ENCODE data around the gene IBSP.

IBSP gene

DNA sequence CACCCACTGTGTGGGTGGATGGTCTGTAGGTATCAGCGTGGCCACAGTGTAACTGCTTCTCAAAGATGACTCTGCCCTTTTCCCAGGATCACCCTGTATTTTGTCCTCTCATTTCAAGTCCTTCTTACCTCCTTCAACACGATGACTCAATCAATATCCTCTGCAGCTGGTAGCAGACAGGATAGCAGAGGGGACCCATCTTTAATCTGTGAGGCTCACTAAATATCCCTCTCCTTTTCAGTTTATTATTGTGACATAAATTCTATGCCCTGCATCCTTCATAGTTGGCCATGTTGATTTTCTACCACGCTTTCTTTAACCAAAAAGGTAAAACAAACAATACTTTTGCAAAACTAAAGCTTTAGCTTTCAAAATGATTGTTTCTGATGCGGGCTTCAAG is 23.8 kb downstream of the IBSP start:
- ATAC-seq = no peak
- H3K9me3 Mint-ChIP-seq = no peaks in the 10 kb centered on the region

DNA sequence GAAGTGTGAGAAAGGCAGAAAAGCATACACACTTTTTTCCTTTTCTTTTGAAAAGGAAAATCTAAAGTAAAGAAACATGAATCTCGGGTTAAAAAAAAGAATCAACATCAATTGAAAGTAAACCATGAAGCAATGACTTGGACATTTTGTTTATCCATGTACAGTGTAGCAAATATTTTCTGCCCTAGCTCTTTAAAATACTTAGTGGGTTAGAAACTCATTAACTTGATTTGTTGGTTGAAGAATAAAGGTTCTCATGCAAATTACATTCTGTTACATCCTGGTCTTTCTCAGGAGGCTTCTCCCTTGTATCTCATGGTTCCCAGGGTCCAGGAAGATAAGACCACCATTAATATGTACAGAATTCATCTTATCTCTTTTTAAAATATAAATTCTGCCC is 24.4 kb downstream of the IBSP start:
- DNase-seq (no peak), ATAC-seq (no peak)
- no peak overlapping the region for H3K27ac Mint-ChIP-seq
- no peaks in the 10 kb centered on the region for H3K9me3 Mint-ChIP-seq
- no peak overlapping the region for H3K4me3 Mint-ChIP-seq
- H3K27me3 Mint-ChIP-seq = peaks cover 36% of the 10 kb centered on the region
- H3K4me1 Mint-ChIP-seq = no peaks in the 10 kb centered on the region

More for the DNA sequence above, 23.8 kb downstream of the IBSP start:
- H3K27me3 Mint-ChIP-seq = peaks cover 37% of the 10 kb centered on the region
- no peak overlapping the region for H3K4me3 Mint-ChIP-seq
- no peak for DNase-seq
- H3K4me1 Mint-ChIP-seq = no peaks in the 10 kb centered on the region
- no peak overlapping the region for H3K27ac Mint-ChIP-seq

DNA sequence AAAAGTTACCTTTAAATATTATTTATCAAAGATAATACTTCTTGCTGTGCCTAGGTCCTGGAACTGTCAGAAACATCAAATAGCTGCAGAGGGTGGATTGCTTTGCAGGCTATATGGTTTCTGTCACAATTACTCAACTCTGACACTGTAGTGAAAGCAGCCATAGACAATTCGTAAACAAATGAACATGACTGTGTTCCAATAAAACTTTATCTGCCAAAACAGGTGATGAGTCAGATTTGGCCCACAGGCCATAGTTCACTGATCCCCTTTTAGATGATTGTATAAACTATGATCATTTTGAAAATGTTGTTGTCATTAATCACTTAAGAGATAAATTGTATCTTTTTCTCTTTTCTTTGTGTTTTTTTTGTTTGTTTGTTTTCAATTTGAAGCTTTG is 25.0 kb downstream of the IBSP start:
- H3K4me3 Mint-ChIP-seq = no peak overlapping the region
- H3K9me3 Mint-ChIP-seq = no peaks in the 10 kb centered on the region
- no peaks in the 10 kb centered on the region for H3K4me1 Mint-ChIP-seq
- peaks cover 30% of the 10 kb centered on the region for H3K27me3 Mint-ChIP-seq
- ATAC-seq (no peak), DNase-seq (no peak)
- no peak overlapping the region for H3K27ac Mint-ChIP-seq

DNA sequence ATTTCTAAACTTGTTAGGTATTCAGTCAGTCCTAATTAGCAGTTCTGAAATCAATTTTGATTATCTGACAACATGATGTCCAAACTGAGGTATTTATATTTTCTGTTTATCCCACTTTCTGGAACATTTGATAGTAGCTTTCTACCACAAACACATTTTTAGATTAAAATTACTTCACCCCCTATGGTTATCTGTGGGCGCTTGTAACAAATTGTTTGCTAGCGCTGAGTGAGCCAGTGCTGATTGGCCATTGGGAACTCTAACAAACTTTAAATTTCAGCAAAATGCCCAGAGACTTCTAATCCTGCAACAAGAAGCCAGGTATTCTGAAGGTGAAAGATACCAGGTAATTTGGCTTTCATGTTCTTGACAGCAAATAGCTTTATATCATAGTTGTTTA is 33.3 kb downstream of the IBSP start, which contains the start of gene MEPE:
MEPE (plus strand) TSS at position 301 of the 400 bp plus-strand sequence. CDS start 1,746 bp downstream, outside the sequence.
- Mint-ChIP-seq H3K27me3 (peaks cover 21% of the 10 kb centered on the region), H3K27ac (no peak within 1 kb of the TSS), H3K4me3 (no peak within 1 kb of the TSS), H3K9me3 (no peaks in the 10 kb centered on the region), H3K4me1 (no peaks in the 10 kb centered on the region)
- ATAC-seq = no peak
- no peak for DNase-seq

DNA sequence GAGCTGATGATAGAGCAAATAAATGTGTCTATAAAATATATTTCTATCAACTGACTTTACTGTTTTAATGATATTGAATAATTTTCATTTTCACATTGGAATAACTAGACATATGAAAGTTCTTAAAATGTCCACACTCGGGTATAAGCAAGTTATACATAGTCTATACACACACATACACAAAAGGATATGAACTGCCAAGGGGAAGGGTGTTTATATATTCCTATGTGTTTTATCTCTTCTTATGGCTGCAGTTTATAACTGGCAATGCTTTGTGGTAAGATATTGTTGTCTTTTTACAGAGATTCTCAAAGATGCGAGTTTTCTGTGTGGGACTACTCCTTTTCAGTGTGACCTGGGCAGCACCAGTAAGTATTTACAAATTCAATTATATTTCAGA is 35.0 kb downstream of the IBSP start:
- Mint-ChIP-seq H3K4me1 (no peaks in the 10 kb centered on the region), H3K4me3 (no peak overlapping the region), H3K27me3 (peaks cover 20% of the 10 kb centered on the region), H3K9me3 (no peaks in the 10 kb centered on the region), H3K27ac (no peak overlapping the region)
- no peak for DNase-seq
- ATAC-seq = no peak

DNA sequence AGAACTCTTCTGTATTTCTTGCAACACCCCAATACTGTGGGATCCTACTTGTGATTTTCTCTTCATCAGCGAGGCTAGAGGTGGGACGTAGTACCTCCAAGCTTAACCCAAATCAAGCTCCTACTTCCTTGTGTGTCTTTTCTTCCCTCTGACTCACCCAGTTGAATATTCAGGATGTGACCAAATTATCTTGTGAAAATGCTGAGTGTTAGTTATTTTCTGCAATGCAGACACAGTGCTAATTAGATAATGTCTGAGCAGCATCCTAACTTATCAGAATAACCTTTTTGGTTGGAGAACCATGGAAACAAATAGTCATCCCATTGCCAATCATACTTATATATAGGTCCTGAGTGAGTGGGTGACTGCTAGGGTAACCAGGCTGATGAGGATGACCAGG is 35.8 kb downstream of the IBSP start:
- ATAC-seq = no peak
- DNase-seq = no peak
- H3K9me3 Mint-ChIP-seq = no peaks in the 10 kb centered on the region
- H3K4me1 Mint-ChIP-seq = no peaks in the 10 kb centered on the region
- no peak overlapping the region for H3K27ac Mint-ChIP-seq
- no peak overlapping the region for H3K4me3 Mint-ChIP-seq
- peaks cover 12% of the 10 kb centered on the region for H3K27me3 Mint-ChIP-seq

DNA sequence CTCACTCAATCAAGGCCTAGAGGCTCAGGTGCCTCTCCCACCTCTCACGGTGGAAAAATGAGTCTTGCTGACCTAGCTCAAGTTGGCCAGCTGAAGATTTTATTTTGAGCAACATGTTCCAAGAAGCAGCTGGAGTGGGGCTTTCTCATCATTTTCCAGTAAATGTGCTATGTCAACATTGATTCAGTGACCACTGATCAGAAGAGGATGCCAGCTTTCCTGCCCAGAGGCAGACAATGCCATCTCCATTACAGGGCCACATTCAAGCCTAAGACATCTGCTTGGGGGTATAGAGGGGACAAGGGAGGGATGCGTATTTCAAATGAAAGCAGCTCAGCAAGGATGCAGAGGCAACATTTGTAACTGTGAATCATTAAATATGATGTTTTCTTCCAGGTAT is 36.4 kb downstream of the IBSP start:
- Mint-ChIP-seq H3K9me3 (no peaks in the 10 kb centered on the region), H3K4me3 (no peak overlapping the region), H3K27ac (no peak overlapping the region), H3K4me1 (no peaks in the 10 kb centered on the region), H3K27me3 (peaks cover 8% of the 10 kb centered on the region)
- no peak for ATAC-seq
- DNase-seq = no peak

DNA sequence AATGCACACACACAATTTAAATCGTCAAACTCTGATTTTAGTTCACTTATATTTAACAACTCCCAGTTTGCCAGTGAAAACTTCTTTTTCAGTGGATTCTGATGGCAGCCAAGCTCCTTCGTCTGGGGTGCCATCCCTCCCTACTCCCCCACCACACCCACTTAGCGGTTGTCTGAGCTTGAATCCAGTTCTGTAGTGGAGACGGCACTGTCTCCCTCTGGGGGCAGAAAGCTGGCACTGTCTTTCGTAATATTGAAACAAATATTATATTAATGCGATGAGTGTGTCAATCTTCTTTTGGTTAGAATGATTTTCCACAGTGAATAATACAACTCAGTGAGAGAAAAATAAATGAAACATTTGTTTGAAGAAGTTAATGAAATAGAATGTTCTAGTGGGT is 38.9 kb downstream of the IBSP start:
- Mint-ChIP-seq H3K27me3 (peaks cover 9% of the 10 kb centered on the region), H3K9me3 (no peaks in the 10 kb centered on the region)

DNA sequence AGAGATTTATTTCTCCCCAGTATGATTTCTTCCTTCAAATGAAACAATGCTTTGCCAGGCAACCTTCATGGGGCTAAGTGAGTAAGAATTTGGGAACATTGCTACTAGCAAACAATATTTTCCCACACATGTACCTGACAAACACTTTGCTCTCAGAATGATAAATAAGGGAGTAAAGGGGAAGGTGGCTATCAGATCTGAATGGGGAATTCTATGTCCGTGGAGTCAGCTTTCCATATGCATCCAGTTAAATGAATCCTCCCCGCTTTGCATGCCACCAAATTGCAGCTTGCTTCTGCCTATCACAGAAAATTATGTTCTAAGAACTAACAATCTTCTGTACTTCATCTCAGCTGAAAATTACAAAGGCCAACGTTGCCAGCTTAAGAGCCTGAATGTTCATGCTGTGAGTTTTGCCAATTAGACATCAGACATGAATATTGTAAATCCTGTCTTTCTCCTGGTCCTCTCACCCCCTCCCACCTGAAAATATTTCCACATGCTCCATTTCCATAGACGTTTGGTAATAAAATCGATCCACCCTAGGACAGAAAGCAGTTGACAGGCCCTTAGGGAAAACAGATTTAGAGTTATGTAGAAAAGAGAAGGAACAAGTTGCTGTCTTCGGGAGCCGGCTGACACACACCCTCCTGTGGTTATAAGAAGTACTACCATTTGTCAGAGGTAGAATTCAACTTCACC is 39.7 kb downstream of the IBSP start:
- ATAC-seq (no peak), DNase-seq (no peak)
- H3K27me3 Mint-ChIP-seq = peaks cover 17% of the 10 kb centered on the region

More for the DNA sequence above, 38.9 kb downstream of the IBSP start:
- ATAC-seq = no peak
- no peak for DNase-seq
- Mint-ChIP-seq H3K27ac (no peak overlapping the region), H3K4me1 (no peaks in the 10 kb centered on the region), H3K4me3 (no peak overlapping the region)

DNA sequence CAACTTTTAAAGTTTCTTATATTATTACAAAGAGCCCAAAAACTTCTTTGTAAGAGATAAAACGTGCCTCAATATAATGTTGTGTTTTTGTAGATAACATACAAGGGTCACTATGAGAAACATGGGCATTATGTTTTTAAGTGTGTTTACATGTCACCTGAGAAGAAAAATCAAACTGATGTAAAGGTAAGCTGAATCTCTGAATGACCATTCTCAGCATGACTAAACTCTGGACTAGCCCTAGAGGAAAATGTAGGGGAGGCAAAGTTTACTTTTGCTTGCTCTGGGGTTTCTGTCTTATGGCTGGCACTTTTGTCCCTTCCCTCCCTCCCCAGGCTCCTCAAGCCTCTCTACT is 40.2 kb downstream of the IBSP start:
- DNase-seq = no peak
- Mint-ChIP-seq H3K9me3 (no peaks in the 10 kb centered on the region), H3K4me3 (no peak overlapping the region), H3K27ac (no peak overlapping the region), H3K27me3 (peaks cover 20% of the 10 kb centered on the region), H3K4me1 (no peaks in the 10 kb centered on the region)
- no peak for ATAC-seq

More for the DNA sequence above, 39.7 kb downstream of the IBSP start:
- Mint-ChIP-seq H3K27ac (no peak overlapping the region), H3K4me1 (no peaks in the 10 kb centered on the region), H3K4me3 (no peak overlapping the region), H3K9me3 (no peaks in the 10 kb centered on the region)

DNA sequence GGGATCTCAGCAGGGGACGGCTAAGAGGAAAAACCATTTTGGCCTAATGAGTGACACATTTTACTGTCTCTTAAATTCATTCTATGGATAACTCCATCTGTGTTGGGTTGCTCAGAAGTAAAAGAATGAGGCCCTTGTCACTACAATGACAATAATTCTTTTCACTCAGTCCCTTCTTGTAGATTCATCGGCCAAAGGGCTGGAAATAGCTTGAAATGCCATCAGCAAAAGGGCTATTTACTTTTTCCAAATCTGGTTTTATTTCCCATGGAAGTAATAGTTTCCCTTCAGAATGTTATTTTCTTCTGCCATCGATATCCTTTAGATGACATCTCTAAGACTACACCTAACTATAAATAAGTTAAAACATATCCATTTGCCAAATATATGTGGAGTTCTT is 40.8 kb downstream of the IBSP start:
- Mint-ChIP-seq H3K4me1 (no peaks in the 10 kb centered on the region), H3K9me3 (no peaks in the 10 kb centered on the region), H3K4me3 (no peak overlapping the region), H3K27ac (no peak overlapping the region), H3K27me3 (peaks cover 23% of the 10 kb centered on the region)
- ATAC-seq = no peak
- DNase-seq = no peak

DNA sequence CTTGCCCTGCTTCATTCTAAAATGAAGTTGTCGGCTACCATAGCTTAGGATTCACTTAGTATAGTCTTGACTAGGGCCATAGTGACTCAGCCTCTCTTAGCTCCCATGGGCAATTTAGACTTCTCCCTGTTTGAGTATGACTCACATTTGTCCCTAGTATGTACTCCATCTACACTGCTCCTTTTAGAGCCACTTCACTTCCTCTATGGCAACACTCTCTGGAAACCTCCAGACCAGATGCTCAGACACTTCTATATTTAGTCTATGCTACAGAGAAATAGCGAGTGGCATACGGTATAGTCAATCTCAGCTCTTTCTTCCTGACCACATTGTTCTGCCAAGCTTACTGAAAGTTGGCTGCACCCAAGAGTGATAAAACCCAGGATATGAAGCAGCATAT is 44.6 kb downstream of the IBSP start:
- Mint-ChIP-seq H3K27ac (no peak overlapping the region), H3K4me3 (no peak overlapping the region), H3K9me3 (no peaks in the 10 kb centered on the region), H3K4me1 (peaks cover 3% of the 10 kb centered on the region), H3K27me3 (peaks cover 47% of the 10 kb centered on the region)
- ATAC-seq (no peak), DNase-seq (no peak)

DNA sequence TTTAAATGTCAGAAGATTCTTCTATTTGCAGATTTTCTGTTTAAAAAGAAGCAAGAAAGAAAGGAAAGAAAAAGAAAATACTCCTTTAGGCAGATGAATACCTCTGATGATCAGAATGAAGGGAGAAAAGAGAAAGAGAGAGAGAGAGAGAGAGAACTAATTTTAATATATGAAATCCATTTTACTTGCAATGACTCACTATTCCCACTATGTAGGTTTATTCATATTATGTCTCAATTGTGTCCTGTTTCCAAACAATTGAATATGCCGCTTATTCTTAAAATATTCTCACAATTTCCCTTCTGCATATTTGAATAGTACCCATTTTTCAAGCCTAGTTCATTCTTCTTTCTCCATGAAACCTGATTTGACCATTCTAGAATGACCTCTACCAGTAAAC is 45.1 kb downstream of the IBSP start:
- Mint-ChIP-seq H3K4me3 (no peak overlapping the region), H3K4me1 (peaks cover 8% of the 10 kb centered on the region)
- no peak for DNase-seq

DNA sequence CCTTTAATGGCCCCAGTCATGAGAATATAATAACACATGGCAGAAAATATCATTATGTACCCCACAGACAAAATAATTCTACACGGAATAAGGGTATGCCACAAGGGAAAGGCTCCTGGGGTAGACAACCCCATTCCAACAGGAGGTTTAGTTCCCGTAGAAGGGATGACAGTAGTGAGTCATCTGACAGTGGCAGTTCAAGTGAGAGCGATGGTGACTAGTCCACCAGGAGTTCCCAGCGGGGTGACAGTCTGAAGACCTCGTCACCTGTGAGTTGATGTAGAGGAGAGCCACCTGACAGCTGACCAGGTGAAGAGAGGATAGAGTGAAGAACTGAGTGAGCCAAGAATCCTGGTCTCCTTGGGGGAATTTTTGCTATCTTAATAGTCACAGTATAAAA is 46.9 kb downstream of the IBSP start:
- H3K27me3 Mint-ChIP-seq = peaks cover 60% of the 10 kb centered on the region

More for the DNA sequence above, 45.1 kb downstream of the IBSP start:
- ATAC-seq = no peak
- Mint-ChIP-seq H3K27me3 (peaks cover 52% of the 10 kb centered on the region), H3K9me3 (no peaks in the 10 kb centered on the region), H3K27ac (no peak overlapping the region)

DNA sequence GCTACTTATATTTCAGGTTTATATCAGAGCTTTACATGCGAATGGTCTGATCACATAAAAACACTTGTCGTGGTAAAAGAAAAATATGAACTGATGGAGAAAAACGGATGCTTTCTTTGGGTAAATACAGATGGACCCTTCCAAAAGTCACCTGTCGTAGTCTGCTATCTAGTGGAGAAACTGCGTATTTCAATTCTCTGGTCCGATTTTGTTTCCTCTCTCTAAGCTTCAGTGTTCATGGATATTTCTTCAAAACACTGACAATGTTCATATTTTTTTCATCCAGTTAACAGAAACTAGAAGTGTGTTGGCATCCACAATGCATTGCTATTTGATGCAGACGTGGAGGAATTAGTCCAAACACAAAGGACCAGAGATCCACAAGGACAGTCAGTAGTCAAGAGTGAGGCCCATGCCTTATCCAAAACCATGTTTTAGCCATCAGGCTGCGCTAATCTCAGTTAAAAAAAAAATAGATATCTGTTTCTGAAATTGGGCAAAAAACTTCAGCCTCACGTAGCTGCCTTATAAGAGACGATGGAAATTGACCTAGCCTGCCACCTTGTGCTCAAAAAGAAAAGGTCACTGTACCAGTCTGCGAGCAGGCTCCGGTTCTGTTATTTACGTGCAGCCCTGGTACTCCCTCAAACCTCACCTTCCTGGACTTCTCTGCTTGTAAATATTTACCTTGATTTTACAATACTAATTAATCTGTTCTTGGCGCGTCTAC is 49.4 kb downstream of the IBSP start:
- no peak overlapping the region for H3K27ac Mint-ChIP-seq

More for the DNA sequence above, 46.9 kb downstream of the IBSP start:
- DNase-seq (no peak), ATAC-seq (no peak)
- Mint-ChIP-seq H3K4me1 (peaks cover 8% of the 10 kb centered on the region), H3K9me3 (no peaks in the 10 kb centered on the region), H3K4me3 (no peak overlapping the region), H3K27ac (no peak overlapping the region)

DNA sequence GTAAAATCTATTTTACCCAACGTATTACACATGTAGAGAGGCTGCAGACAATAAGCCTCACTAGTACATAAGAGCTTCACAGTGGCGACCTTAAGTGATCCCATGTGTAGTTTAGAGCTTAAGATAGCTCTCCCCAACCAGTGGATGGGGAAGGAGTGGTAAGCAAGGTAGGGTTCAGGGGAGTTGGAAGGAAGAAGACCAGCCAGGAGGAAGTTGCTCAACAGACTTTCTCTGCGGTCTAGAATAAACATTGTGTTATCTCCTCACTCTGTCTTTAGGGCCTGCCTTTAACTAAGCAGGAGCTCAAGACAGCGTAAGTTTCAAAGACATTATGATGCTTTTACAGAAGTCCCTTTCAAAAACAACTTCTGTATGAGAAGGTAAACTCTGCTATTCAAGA is 50.3 kb downstream of the IBSP start:
- no peaks in the 10 kb centered on the region for H3K9me3 Mint-ChIP-seq
- ATAC-seq = no peak

More for the DNA sequence above, 49.4 kb downstream of the IBSP start:
- ATAC-seq (peak; percentile 90), DNase-seq (peak; percentile 23 to 30)
- Mint-ChIP-seq H3K4me3 (peak overlapping the region; percentile 30 to 61), H3K9me3 (no peaks in the 10 kb centered on the region), H3K4me1 (peaks cover 8% of the 10 kb centered on the region), H3K27me3 (peaks cover 45% of the 10 kb centered on the region)

More for the DNA sequence above, 50.3 kb downstream of the IBSP start:
- Mint-ChIP-seq H3K4me1 (peaks cover 8% of the 10 kb centered on the region), H3K27me3 (peaks cover 40% of the 10 kb centered on the region), H3K27ac (no peak overlapping the region), H3K4me3 (no peak overlapping the region)
- no peak for DNase-seq
